Activated T-cell treated with anti-CD3 and anti-CD28 coated beads, Interleukin-2, amount 50 U/mL, for 72 hours (primary cell): ENCODE results near the gene YWHAG. TPM values are rescaled to one million over a fixed set of nuclear protein-coding genes. Genes with fewer than 3 reads are reported as not detected.
"Not testable (repeated sequence)": the region's sequence is repeated elsewhere in the genome, so short reads cannot be mapped to it uniquely, and the experiment has no call there.

Experiments used
- ATAC-seq, 2 donors: fragments of 150-1000 bp; cut with Tn5 transposase; replicated peaks in 1 of 2; 2 replicates each; pipeline ENCODE4 v1.10.0; 2021; ENCODE audit warnings: moderate library complexity in 2 of 2, mild to moderate bottlenecking in 1 of 2
- DNase-seq, 2 donors: peaks; one replicate each; pipeline ENCODE4 v3.0.0; 2021 to 2022; ENCODE audit warnings: mixed read lengths in 1 of 2
- H3K27ac Mint-ChIP-seq: one replicate; pipeline ENCODE4 v1.8.0; 2022; ENCODE audit warnings: mild to moderate bottlenecking, moderate library complexity, mixed read lengths
- H3K27me3 Mint-ChIP-seq: one replicate; pipeline ENCODE4 v1.8.0; 2022; ENCODE audit warnings: low read depth, mixed read lengths
- H3K36me3 Mint-ChIP-seq, 2 donors: one replicate each; pipeline ENCODE4 v1.8.0; 2022; ENCODE audit warnings: mixed read lengths in 2 of 2, mild to moderate bottlenecking in 1 of 2; ENCODE audit not compliant: insufficient read depth in 2 of 2
- H3K4me1 Mint-ChIP-seq: one replicate; pipeline ENCODE4 v1.8.0; 2022; ENCODE audit warnings: low read depth, mixed read lengths
- H3K4me3 Mint-ChIP-seq, 2 donors: one replicate each; pipeline ENCODE4 v1.8.0; 2022; ENCODE audit warnings: mild to moderate bottlenecking in 2 of 2, mixed read lengths in 2 of 2, moderate library complexity in 2 of 2
- H3K9me3 Mint-ChIP-seq, 2 donors: one replicate each; pipeline ENCODE4 v1.8.0; 2022; ENCODE audit warnings: mixed read lengths in 2 of 2
- total RNA-seq, 2 donors: library from RNA; stranded (reverse); gene quantifications; one replicate each; pipeline ENCODE4 v1.2.3, GENCODE V29; 2022

Gene YWHAG
- total RNA-seq, 2 donors from 2014 or later, result 107 to 120 TPM

DNA sequence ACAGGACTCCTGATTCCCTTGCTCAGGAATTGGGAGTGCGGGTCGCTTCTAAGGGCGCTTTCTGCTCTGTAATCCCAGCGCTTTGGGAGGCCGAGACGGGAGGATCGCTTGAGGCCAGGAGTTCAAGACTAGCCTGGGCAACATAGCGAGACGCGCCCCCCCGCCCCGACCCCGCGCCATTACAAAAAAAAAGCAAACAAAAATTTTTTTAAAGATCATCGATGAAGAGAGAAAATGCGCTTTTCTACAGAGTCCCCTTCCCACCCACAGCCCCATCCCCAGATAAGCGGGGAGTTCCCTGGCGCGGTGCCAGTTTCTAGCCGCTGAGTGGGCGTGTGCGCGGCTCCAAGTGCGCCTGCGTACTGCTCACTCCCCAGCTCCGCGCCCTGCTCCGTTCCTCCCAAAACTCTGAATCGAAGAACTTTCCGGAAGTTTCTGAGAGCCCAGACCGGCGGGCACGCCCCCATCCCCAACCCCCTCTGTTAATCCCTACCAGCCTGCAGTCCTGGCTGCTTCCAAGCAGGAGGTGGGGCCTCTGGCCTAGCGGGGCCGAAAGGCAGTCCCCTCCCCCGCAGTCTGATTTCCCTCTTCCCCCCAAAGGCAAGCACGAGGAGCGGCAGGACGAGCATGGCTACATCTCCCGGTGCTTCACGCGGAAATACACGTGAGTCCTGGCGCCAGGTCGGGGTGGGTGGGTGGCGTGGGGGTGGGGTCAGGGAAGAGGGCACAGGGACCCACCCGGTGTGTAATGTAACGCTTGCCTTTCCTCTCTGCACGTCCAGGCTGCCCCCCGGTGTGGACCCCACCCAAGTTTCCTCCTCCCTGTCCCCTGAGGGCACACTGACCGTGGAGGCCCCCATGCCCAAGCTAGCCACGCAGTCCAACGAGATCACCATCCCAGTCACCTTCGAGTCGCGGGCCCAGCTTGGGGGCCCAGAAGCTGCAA lies 55.3 kb downstream of the YWHAG start:
- peak; percentile 76 for DNase-seq
- peak; percentile 64 for ATAC-seq
- Mint-ChIP-seq H3K27ac (peak overlapping the region; percentile 87), H3K27me3 (peaks cover 6% of the 10 kb centered on the region), H3K4me3 (peak overlapping the region; percentile 90 to 97), H3K4me1 (peaks cover 23% of the 10 kb centered on the region), H3K9me3 (no peaks in the 10 kb centered on the region), H3K36me3 (peaks cover 0 to 2% of the 10 kb centered on the region in 2 donors)

DNA sequence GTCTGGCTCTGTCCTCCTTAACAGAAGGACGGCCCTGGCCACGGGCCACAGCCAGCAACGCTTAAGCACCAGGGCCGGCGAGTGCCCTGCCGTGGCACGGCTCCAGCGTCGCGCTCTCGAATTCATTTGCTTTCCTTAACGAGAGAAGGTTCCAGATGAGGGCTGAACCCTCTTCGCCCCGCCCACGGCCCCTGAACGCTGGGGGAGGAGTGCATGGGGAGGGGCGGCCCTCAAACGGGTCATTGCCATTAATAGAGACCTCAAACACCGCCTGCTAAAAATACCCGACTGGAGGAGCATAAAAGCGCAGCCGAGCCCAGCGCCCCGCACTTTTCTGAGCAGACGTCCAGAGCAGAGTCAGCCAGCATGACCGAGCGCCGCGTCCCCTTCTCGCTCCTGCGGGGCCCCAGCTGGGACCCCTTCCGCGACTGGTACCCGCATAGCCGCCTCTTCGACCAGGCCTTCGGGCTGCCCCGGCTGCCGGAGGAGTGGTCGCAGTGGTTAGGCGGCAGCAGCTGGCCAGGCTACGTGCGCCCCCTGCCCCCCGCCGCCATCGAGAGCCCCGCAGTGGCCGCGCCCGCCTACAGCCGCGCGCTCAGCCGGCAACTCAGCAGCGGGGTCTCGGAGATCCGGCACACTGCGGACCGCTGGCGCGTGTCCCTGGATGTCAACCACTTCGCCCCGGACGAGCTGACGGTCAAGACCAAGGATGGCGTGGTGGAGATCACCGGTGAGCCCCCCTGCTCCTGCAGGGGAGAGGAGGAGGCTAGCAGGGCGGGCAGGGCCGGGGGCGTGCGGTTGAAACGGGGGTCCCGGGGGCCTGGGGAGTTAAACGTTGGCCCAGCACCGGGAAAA lies 56.2 kb downstream of the YWHAG start, which contains the start of gene HSPB1:
Gene HSPB1 (plus strand): TSS at position 327 of the 855 bp plus-strand sequence. CDS start 40 bp downstream, at position 367.
- ATAC-seq (peak; percentile 55 to 56), DNase-seq (peak; percentile 59)
- Mint-ChIP-seq H3K4me3 (peak within 1 kb of the TSS; percentile 90 to 97), H3K4me1 (peaks cover 23% of the 10 kb centered on the region), H3K27me3 (peaks cover 6% of the 10 kb centered on the region), H3K27ac (peak within 1 kb of the TSS; percentile 87), H3K9me3 (no peaks in the 10 kb centered on the region), H3K36me3 (peaks cover 0 to 2% of the 10 kb centered on the region in 2 donors)

DNA sequence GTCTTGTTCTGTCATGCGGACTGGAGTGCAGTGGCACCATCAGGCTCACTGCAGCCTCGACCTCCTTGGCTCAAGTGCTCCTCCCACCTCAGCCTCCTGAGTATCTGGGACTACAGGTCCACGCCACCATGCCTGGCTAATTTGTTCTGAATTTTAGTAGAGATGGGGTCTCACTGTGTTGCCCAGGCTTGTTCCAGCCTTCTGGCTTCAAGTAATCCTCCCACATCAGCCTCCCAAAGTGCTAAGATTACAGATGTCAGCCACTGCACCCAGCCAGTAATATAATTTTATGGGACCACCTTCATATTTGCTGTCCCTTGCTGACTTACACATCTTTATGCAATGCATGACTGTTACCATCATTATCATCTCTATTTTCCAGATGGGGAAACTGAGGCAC lies 57.8 kb downstream of the YWHAG start:
- H3K36me3 Mint-ChIP-seq, result peaks cover 0 to 2% of the 10 kb centered on the region in 2 donors
- no peak for ATAC-seq
- H3K27ac Mint-ChIP-seq, result no peak overlapping the region
- H3K27me3 Mint-ChIP-seq, result peaks cover 11% of the 10 kb centered on the region
- H3K4me3 Mint-ChIP-seq, result no peak overlapping the region
- peaks cover 29% of the 10 kb centered on the region for H3K4me1 Mint-ChIP-seq
- DNase-seq, result no peak
- H3K9me3 Mint-ChIP-seq, result no peaks in the 10 kb centered on the region

DNA sequence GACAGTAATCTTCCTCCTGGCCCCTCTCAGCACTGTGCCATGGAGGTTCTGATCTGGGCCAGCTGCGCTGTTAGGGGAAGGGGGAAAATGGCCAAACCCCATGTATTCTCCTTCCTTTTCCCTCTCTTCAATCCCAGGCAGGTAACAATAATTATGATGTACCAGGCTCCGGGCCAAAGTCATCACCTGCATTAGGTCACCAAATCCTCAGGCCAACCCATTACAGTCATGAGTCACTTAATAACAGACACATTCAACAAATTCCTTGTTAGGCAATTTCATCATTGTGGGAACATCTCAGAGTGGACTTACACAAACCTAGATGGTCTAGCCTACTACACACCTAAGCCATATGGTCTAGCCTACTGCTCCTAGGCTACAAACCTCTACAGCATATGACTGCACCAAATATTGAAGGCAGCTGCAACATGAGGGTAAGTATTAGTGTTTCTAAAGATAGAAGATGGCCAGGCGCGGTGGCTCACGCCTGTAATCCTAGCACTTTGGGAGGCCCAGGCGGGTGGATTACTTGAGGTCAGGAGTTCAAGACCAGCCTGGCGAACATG lies 58.5 kb downstream of the YWHAG start:
- Mint-ChIP-seq H3K4me3 (no peak overlapping the region), H3K9me3 (no peaks in the 10 kb centered on the region), H3K36me3 (peaks cover 0 to 2% of the 10 kb centered on the region in 2 donors), H3K4me1 (peaks cover 29% of the 10 kb centered on the region), H3K27ac (no peak overlapping the region), H3K27me3 (peaks cover 11% of the 10 kb centered on the region)
- no peak for ATAC-seq
- DNase-seq, result no peak

DNA sequence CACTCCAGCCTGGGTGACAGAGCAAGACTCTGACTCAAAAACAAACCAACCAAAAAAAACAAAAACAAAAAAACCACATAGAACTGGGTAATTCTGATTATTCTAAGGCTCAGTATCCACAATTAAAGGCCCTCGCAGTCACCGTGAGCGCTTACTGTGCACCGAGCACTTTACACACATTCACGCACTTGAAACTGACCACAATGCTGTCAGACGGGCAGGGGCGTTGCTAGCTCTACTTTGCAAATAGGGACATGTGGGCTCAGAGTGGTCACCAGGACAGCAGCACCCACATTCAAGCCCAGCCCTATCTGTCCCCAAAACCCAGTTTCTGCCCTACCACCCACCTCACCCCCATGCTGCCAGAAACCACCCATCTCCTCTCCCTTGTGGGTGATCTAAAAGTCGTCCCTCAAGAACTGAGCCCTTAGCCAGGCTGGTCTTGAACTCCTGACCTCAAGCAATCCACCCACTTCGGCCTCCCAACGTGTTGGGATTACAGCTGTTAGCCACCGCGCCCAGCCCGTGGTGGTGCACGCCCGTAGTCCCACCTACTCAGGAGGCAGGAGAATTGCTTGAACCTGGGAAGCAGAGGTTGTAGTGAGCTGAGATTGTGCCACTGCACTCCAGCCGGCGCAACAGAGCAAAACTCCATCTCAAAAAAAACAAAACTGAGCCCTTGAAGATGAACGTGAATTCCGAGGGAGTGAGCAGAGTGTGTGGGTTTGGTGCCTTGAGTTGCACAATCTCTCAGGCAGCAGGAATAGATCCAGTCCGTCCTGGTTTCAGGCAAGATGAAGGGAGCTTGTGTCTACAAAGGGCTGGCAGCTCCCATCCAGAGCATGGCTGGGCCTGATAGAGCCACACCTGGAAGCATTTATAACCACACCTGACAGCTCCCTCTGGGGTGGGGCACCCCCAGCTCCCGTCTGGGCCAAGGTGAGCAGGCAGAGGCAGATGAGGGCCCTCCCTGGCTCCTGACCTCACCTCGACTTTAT lies 61.7 kb downstream of the YWHAG start:
- Mint-ChIP-seq H3K27me3 (peaks cover 6% of the 10 kb centered on the region), H3K4me1 (peaks cover 11% of the 10 kb centered on the region), H3K27ac (no peak overlapping the region), H3K9me3 (no peaks in the 10 kb centered on the region), H3K4me3 (no peak overlapping the region), H3K36me3 (no peaks in the 10 kb centered on the region)
- ATAC-seq (peak in 1 of 2 donors; percentile 15), DNase-seq (no peak)

DNA sequence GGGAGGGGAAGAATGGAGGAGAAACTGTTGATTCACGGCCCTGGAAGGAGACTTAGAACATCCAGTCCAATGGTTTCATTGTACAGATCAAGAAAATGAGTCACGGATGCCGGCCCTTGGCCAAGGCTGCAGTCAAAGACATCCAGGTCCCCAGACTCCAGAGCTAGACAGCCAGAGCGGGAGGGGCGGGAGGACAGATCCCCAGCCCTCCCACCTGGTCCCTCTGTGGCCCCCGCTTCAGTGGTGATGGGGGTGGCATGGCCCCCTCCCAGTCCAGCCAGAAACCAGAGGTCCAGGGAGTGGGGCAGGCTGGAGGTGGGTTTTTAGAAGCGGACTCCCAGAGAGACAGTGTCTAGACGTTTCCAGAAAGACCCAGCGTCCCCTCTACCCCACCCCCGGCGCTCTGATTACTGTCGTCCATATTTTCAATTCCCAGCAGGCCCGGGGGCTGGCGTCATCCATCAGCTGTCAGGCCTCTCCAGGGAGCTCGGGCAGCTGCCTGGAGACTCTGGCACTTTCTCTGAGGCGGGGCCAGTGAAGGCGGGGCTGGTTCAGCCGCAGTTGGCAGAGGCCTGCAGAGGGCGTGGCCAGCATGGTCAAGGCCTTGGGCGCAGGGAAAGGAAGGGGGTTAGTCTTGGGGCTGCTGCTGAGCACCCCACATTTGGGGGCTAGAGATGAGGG lies 64.3 kb downstream of the YWHAG start:
- H3K27ac Mint-ChIP-seq, result no peak overlapping the region
- H3K4me3 Mint-ChIP-seq, result no peak overlapping the region
- H3K27me3 Mint-ChIP-seq, result peaks cover 5% of the 10 kb centered on the region
- no peaks in the 10 kb centered on the region for H3K36me3 Mint-ChIP-seq
- ATAC-seq (no peak), DNase-seq (no peak)
- H3K9me3 Mint-ChIP-seq, result no peaks in the 10 kb centered on the region
- peaks cover 23% of the 10 kb centered on the region for H3K4me1 Mint-ChIP-seq

DNA sequence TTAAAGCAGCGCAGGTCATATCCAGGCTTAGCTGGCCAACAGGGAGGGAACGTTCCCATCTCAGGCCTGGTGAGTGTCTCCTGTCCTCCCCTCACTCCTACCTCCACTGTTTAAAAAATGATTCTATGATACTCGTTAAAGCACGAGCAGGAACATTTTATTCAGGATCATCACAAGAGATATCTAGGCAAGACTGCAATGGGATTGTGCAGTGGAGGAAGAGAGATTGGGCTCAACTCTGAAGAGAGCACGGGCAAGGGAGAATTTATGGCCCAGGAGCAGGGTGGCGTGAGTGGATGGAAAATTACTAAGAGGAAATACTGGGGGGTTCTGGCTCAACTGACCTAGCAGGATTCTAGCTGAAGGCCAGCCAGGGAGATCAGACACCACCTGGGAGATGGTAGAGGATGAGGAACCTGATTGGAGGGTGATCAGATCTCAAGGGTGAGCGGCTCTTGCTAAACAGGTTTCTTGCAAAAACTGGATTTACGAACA lies 65.3 kb downstream of the YWHAG start:
- DNase-seq, result no peak
- Mint-ChIP-seq H3K27me3 (peaks cover 5% of the 10 kb centered on the region), H3K36me3 (no peaks in the 10 kb centered on the region), H3K4me3 (no peak overlapping the region), H3K27ac (no peak overlapping the region), H3K4me1 (peaks cover 23% of the 10 kb centered on the region), H3K9me3 (no peaks in the 10 kb centered on the region)
- ATAC-seq, result no peak

DNA sequence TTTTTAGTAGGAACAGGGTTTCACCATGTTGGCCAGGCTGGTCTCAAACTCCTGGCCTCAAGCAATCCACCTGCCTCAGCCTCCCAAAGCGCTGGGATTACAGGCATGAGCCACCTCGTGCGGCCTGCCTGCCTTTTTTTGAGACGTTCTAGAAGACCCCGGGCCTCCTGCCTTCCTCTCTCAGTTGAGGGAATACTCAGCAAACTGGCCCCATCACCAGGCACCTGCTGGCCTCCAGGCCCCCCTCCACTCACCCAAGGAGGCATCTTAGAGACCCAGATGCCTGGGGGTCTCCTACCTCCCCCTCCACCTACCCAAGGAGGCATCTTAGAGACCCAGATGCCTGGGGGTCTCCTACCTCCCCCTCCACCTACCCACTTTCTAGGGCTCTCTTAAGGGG lies 65.9 kb downstream of the YWHAG start:
- H3K4me1 Mint-ChIP-seq, result peaks cover 23% of the 10 kb centered on the region
- not testable (repeated sequence) for H3K9me3 Mint-ChIP-seq, H3K27me3 Mint-ChIP-seq, H3K4me3 Mint-ChIP-seq, ATAC-seq, DNase-seq, H3K27ac Mint-ChIP-seq, H3K36me3 Mint-ChIP-seq

DNA sequence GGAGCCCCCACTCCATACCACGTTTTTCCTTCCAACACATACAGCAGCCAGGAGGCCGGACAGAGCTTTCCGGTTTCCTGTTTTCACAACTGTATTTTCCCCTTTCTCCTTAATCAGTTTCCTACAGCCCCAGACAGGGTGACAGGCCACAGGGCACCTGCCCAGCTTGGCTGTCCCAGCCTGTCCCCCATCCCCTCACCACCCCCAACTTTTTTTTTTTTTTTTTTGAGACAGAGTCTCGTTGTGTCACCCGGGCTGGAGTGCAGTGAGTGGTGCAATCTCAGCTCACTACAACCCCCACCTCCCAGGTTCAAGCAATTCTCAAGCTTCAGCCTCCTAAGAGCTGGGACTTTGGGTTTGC lies 66.6 kb downstream of the YWHAG start:
- no peak for DNase-seq
- peaks cover 22% of the 10 kb centered on the region for H3K4me1 Mint-ChIP-seq
- peaks cover 3% of the 10 kb centered on the region for H3K27me3 Mint-ChIP-seq
- H3K27ac Mint-ChIP-seq, result no peak overlapping the region
- H3K36me3 Mint-ChIP-seq, result no peaks in the 10 kb centered on the region
- H3K4me3 Mint-ChIP-seq, result peak overlapping the region; percentile 22 to 23
- no peaks in the 10 kb centered on the region for H3K9me3 Mint-ChIP-seq
- ATAC-seq, result no peak

DNA sequence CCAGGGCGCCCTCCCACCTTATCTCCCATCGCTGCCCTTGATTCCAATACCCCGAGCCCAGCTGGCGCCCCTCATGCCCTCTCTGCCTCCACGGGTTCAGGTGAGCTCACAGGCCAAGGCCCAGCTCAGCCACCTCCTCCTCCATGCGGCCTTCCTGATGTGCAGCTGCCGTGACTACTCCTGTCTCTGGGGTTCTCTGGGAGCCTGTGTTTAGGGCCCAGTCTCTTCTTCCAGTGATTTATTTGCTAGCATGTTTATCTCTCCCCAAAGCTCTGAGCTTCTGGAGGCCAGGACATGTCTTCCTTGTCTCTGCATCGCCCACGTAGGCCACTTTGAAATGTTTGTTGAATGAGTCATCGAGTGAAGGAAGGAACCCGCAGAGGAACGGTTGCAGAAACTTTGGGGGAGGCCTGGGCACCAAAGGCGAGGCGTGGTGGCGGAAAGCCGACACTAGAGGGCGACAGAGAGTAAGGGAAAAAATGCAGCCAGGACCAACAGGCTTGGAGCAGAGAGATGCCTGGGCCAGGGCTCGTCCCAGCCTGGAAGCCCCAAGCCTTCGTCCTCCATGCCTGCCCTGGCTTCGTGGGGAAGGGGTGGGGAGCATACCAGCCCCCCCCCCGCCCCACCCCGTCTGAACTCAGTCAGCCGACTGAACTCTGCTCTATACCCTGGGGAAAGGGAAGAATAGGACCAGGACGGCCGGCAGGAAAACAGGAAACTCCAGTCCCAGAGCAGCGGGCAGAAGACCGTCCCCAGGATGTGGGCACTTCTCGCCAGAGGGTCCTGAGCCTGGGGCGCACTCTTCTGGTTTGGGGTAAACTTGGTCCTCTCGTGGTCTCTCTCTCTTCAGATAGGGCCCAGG lies 67.2 kb downstream of the YWHAG start:
- Mint-ChIP-seq H3K4me3 (peak overlapping the region; percentile 60 to 77), H3K27me3 (no peaks in the 10 kb centered on the region), H3K4me1 (peaks cover 17% of the 10 kb centered on the region), H3K27ac (no peak overlapping the region), H3K36me3 (no peaks in the 10 kb centered on the region), H3K9me3 (no peaks in the 10 kb centered on the region)
- DNase-seq (peak; percentile 92 to 95), ATAC-seq (peak; percentile 94 to 96)

DNA sequence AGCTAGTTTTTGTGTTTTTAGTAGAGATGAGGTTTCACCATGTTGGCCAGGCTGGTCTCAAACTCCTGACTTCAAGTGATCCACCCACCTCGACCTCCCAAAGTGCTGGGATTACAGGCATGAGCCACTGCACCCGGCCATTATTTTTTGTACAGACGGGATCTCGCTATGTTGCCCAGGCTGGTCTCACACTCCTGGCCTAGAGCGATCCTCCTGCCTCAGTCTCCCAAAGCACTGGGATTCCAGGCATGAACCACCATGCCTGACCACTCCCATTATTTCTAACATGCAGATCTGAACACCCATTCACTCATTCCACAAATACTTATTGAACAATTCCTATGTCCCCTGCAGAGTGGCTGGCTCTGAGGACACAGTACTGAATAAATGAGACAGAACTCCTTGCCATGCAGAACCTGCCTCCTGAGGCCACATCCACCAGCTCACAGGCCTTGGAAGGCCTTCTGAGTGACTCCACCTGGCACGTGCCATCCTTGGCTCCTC lies 67.9 kb downstream of the YWHAG start:
- not testable (repeated sequence) for H3K27ac Mint-ChIP-seq, H3K9me3 Mint-ChIP-seq, DNase-seq, H3K27me3 Mint-ChIP-seq, H3K36me3 Mint-ChIP-seq, ATAC-seq
- Mint-ChIP-seq H3K4me1 (peaks cover 17% of the 10 kb centered on the region), H3K4me3 (peak overlapping the region; percentile 60 to 77)
